B cell (primary cell): ENCODE measurements around the gene CCDC178. TPM values are rescaled to one million over a fixed set of nuclear protein-coding genes. Genes with fewer than 3 reads are reported as not detected.
"Not testable (repeated sequence)": the region's sequence is repeated elsewhere in the genome, so short reads cannot be mapped to it uniquely, and the experiment has no call there.

Experiments
- ATAC-seq: fragments of 200-7000 bp; cut with Tn5 transposase; one replicate; pipeline ENCODE4 v1.10.0; 2021; ENCODE audit warnings: low read depth, mild to moderate bottlenecking, moderate number of reproducible peaks, moderate library complexity
- CTCF ChIA-PET: fragments of 350-600 bp; sonication (Branson Sonifier 250); formaldehyde crosslinking; loops from one replicate; lab custom pipeline; 2021; ENCODE audit warnings: antibody characterized with exemption, inconsistent platforms; lab: Charles Lee
- POLR2A ChIA-PET: fragments of 350-600 bp; sonication (Branson Sonifier 250); formaldehyde crosslinking; loops from one replicate; lab custom pipeline; 2021; ENCODE audit warnings: antibody characterized with exemption; lab: Charles Lee
- DNase-seq: peaks from one replicate; pipeline ENCODE4 v3.0.0; 2013
- H2AFZ ChIP-seq: 2 replicates; pipeline ENCODE4 v1.6.1; 2012; ENCODE audit warnings: mild to moderate bottlenecking, low read depth, low read length; ENCODE audit not compliant: insufficient read depth, poor library complexity, severe bottlenecking
- H3K27ac ChIP-seq, 2 donors: 1 replicate in 1 of 2; 2 replicates in 1 of 2; pipeline ENCODE4 v1.5.1; 2012 to 2013; ENCODE audit warnings: low read length in 2 of 2, mild to moderate bottlenecking in 2 of 2, moderate library complexity in 1 of 2
- H3K27me3 ChIP-seq, 4 experiments: fragments of 200-600 bp in 1 of 4; sonication (generic) in 1 of 4; replicated peaks in 1 of 4; 1 replicate in 2 of 4; 2 replicates in 2 of 4; pipeline versions ENCODE4 v1.6.1 to v1.7.0; 2013 to 2016; ENCODE audit warnings: low read length in 3 of 4, mild to moderate bottlenecking in 2 of 4, mixed read lengths in 1 of 4, moderate library complexity in 1 of 4; ENCODE audit not compliant: insufficient read depth in 4 of 4, control insufficient read depth in 3 of 4; ENCODE audit errors: control extremely low read depth in 1 of 4
- H3K36me3 ChIP-seq, 2 experiments: replicated peaks in 1 of 2; 1 replicate in 1 of 2; 2 replicates in 1 of 2; pipeline versions ENCODE4 v1.6.1 to v1.7.1; 2013; ENCODE audit warnings: low read length in 1 of 2; ENCODE audit not compliant: insufficient read depth in 2 of 2, control insufficient read depth in 1 of 2; ENCODE audit errors: control extremely low read depth in 1 of 2, extremely low read depth in 1 of 2
- H3K4me1 ChIP-seq, 2 donors: fragments of 200-600 bp in 1 of 2; sonication (generic) in 1 of 2; 1 replicate in 1 of 2; 2 replicates in 1 of 2; pipeline versions ENCODE4 v1.5.1 to v1.6.1; 2013 to 2017; ENCODE audit warnings: low read length in 2 of 2; ENCODE audit not compliant: control insufficient read depth in 2 of 2, insufficient read depth in 2 of 2
- H3K4me2 ChIP-seq: replicated peaks from 2 replicates; pipeline ENCODE3; 2012; ENCODE audit warnings: mild to moderate bottlenecking, low read depth, low read length; ENCODE audit not compliant: poor library complexity, severe bottlenecking
- H3K4me3 ChIP-seq, 5 experiments: fragments of 200-600 bp in 1 of 5; sonication (generic) in 1 of 5; 1 replicate in 3 of 5; 2 replicates in 2 of 5; pipeline versions ENCODE4 v1.5.1 to v1.7.0; 2011 to 2016; ENCODE audit warnings: low read length in 4 of 5, mild to moderate bottlenecking in 4 of 5, low read depth in 2 of 5, control low read depth in 1 of 5, moderate library complexity in 1 of 5; ENCODE audit not compliant: insufficient read depth in 1 of 5; ENCODE audit errors: control extremely low read depth in 1 of 5, extremely low read depth in 1 of 5
- H3K79me2 ChIP-seq: fragments of 200-600 bp; sonication (generic); one replicate; pipeline ENCODE4 v1.6.0; 2016; ENCODE audit warnings: low read length; ENCODE audit not compliant: control insufficient read depth, insufficient read depth
- H3K9ac ChIP-seq: fragments of 200-600 bp; sonication (generic); 2 replicates; pipeline ENCODE4 v1.6.1; 2017; ENCODE audit warnings: mild to moderate bottlenecking, low read length, moderate library complexity
- H3K9me3 ChIP-seq, 3 donors: one replicate each; pipeline versions ENCODE4 v1.6.1 to v1.7.1; 2013; ENCODE audit warnings: low read length in 2 of 3; ENCODE audit not compliant: control insufficient read depth in 2 of 3, insufficient read depth in 1 of 3; ENCODE audit errors: control extremely low read depth in 1 of 3
- H4K20me1 ChIP-seq: 2 replicates; pipeline ENCODE4 v1.6.0; 2012; ENCODE audit warnings: mild to moderate bottlenecking, low read length; ENCODE audit not compliant: insufficient read depth, control insufficient read depth, poor library complexity, severe bottlenecking
- H3K27ac Mint-ChIP-seq: one replicate; pipeline ENCODE4 v1.8.0; 2021; ENCODE audit warnings: mixed read lengths
- H3K27me3 Mint-ChIP-seq: one replicate; pipeline ENCODE4 v1.8.0; 2021; ENCODE audit warnings: mixed read lengths
- H3K4me1 Mint-ChIP-seq: one replicate; pipeline ENCODE4 v1.8.0; 2021; ENCODE audit warnings: mixed read lengths
- H3K4me3 Mint-ChIP-seq: one replicate; pipeline ENCODE4 v1.8.0; 2021; ENCODE audit warnings: mixed read lengths
- H3K9me3 Mint-ChIP-seq: one replicate; pipeline ENCODE4 v1.8.0; 2022; ENCODE audit warnings: mixed read lengths; ENCODE audit not compliant: insufficient read depth
- EZH2 ChIP-seq: IDR thresholded peaks from 2 replicates; pipeline ENCODE4 v1.6.1; 2012; ENCODE audit warnings: borderline replicate concordance, low read depth, mild to moderate bottlenecking, moderate library complexity, low read length; ENCODE audit not compliant: insufficient read depth, poor library complexity, severe bottlenecking
- WGBS: methylation state at CpG from one replicate; pipeline ENCODE4 v1.1.5; 2013; ENCODE audit warnings: missing lambda C conversion rate; ENCODE audit not compliant: insufficient coverage; 5-methylcytosine and 5-hydroxymethylcytosine counted together
- intact Hi-C: fragments of 100-400 bp; cut with micrococcal nuclease; formaldehyde crosslinking; loops from one replicate; pipeline ENCODE4 v1.10.0; 2022
- polyA plus RNA-seq: library from polyadenylated mRNA; depleted of rRNA; stranded (reverse); fragments of >200 nt; gene quantifications from 2 replicates; pipeline ENCODE4 v1.2.3, GENCODE V29; 2012
- total RNA-seq, 2 donors: library from RNA; stranded (reverse); fragments of 120-200 nt in 1 of 2; gene quantifications; 1 replicate in 1 of 2; 2 replicates in 1 of 2; pipeline versions ENCODE4 v1.2.3 to v1.2.4, GENCODE V29; 2013 to 2022
- TF ChIP-seq, protein P1 (sequence below): fragments of 200-600 bp; IDR thresholded peaks from one replicate; pipeline ENCODE4 v1.8.0; 2022; ENCODE audit warnings: antibody characterized with exemption, mild to moderate bottlenecking

Gene CCDC178
- total and polyA plus RNA-seq, 2 donors (not counting 1 experiment from before 2014, with no cell fraction given): not detected

DNA sequence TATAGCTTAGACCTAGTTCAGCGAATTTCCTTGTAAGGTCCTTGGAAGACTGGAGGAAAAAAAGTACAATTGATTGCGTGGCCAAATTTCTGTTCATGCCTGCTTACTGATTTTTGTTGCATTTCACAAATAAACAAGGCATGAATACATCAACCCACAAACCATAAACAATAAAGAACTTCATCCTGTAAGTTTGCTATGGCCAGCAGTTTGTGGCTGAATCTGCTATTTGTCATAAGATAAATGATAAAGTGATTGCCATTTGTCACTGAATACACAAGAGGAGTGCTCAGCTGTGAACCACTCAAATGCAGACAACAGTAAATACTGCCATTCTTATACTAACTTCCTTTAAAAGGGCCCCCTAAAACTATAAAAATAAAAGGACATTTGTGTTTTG, 259.5 kb downstream of the CCDC178 start:
- no peaks in the 10 kb centered on the region for H3K27me3 ChIP-seq
- no peak overlapping the region for H3K27ac ChIP-seq
- Mint-ChIP-seq H3K4me1 (peaks cover 4% of the 10 kb centered on the region), H3K27ac (no peak overlapping the region), H3K4me3 (no peak overlapping the region), H3K27me3 (no peaks in the 10 kb centered on the region), H3K9me3 (no peaks in the 10 kb centered on the region)
- H3K79me2 ChIP-seq: no peaks in the 10 kb centered on the region
- intact Hi-C loops: no loop called here
- 100% methylated on average over 1 of the region's 2 CpGs for WGBS
- no peaks in the 10 kb centered on the region for H3K36me3 ChIP-seq
- no peak overlapping the region for H2AFZ ChIP-seq
- peaks cover 0 to 2% (median 0%) of the 10 kb centered on the region in 3 donors for H3K9me3 ChIP-seq
- CTCF ChIA-PET: no interaction called here
- no peak overlapping the region for H3K9ac ChIP-seq
- H3K4me3 ChIP-seq: no peak overlapping the region
- no peak overlapping the region for H3K4me2 ChIP-seq
- ATAC-seq (no peak), DNase-seq (no peak)
- no peaks in the 10 kb centered on the region for H3K4me1 ChIP-seq
- TF ChIP-seq, protein P1, sequence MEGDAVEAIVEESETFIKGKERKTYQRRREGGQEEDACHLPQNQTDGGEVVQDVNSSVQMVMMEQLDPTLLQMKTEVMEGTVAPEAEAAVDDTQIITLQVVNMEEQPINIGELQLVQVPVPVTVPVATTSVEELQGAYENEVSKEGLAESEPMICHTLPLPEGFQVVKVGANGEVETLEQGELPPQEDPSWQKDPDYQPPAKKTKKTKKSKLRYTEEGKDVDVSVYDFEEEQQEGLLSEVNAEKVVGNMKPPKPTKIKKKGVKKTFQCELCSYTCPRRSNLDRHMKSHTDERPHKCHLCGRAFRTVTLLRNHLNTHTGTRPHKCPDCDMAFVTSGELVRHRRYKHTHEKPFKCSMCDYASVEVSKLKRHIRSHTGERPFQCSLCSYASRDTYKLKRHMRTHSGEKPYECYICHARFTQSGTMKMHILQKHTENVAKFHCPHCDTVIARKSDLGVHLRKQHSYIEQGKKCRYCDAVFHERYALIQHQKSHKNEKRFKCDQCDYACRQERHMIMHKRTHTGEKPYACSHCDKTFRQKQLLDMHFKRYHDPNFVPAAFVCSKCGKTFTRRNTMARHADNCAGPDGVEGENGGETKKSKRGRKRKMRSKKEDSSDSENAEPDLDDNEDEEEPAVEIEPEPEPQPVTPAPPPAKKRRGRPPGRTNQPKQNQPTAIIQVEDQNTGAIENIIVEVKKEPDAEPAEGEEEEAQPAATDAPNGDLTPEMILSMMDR: no peak
- POLR2A ChIA-PET: no interaction called here
- no peaks in the 10 kb centered on the region for H4K20me1 ChIP-seq

DNA sequence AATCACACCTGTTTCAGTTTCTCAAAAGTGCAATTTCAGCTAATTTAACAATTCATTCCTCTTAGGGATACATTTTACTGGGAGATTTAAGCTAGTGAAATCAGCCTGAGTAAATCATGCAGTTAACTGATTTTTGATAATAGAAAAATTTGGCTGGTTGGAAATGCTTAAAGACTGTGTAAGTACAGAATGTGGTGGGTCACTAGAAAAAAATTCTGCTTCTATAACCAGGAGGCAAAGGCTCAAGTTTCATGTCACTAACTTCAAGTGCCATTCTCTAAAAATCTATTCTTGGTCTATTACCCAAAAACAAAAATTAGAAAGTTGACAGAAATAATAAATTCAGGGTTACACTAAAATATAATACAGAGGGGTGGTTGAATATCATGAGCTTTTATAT, 271.3 kb downstream of the CCDC178 start:
- DNase-seq: no peak
- Mint-ChIP-seq H3K4me3 (no peak overlapping the region), H3K27me3 (no peaks in the 10 kb centered on the region), H3K9me3 (no peaks in the 10 kb centered on the region), H3K4me1 (no peaks in the 10 kb centered on the region), H3K27ac (no peak overlapping the region)
- no peak overlapping the region for H2AFZ ChIP-seq
- ATAC-seq: no peak
- POLR2A ChIA-PET: no interaction called here
- no peaks in the 10 kb centered on the region for H3K9me3 ChIP-seq
- no peaks in the 10 kb centered on the region for H3K79me2 ChIP-seq
- H3K9ac ChIP-seq: no peak overlapping the region
- H3K4me1 ChIP-seq: no peaks in the 10 kb centered on the region
- intact Hi-C loops: no loop called here
- H3K4me2 ChIP-seq: no peak overlapping the region
- no peak overlapping the region for H3K27ac ChIP-seq
- H3K36me3 ChIP-seq: no peaks in the 10 kb centered on the region
- TF ChIP-seq, protein P1: no peak
- TF ChIP-seq EZH2: no peak
- H4K20me1 ChIP-seq: no peaks in the 10 kb centered on the region
- H3K4me3 ChIP-seq: no peak overlapping the region
- CTCF ChIA-PET: no interaction called here
- H3K27me3 ChIP-seq: no peaks in the 10 kb centered on the region

DNA sequence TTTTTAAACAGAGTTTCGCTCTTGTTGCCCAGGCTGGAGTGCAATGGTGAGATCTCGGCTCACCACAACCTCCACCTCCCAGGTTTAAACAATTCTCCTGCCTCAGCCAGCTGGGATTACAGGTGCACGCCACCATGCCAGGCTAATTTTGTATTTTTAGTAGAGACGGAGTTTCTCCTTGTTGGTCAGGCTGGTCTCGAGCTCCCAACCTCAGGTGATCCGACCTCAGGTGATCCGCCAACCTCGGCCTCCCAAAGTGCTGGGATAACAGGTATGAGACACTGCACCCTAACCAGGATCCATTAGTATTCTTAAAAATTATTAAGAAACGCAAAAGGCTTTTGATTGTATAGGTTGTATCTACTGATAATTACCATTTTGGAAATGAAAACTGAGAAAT, 276.4 kb downstream of the CCDC178 start:
- H3K4me1 Mint-ChIP-seq, H3K27me3 ChIP-seq, POLR2A ChIA-PET, H3K4me3 ChIP-seq, H3K4me2 ChIP-seq, ATAC-seq, CTCF ChIA-PET, H3K27ac ChIP-seq, H3K9me3 ChIP-seq, H4K20me1 ChIP-seq, H2AFZ ChIP-seq, H3K79me2 ChIP-seq, H3K4me1 ChIP-seq, H3K9me3 Mint-ChIP-seq, DNase-seq, intact Hi-C loops, H3K27me3 Mint-ChIP-seq, H3K27ac Mint-ChIP-seq, H3K36me3 ChIP-seq, H3K9ac ChIP-seq, H3K4me3 Mint-ChIP-seq: not testable (repeated sequence)
- 89% methylated on average over 3 of the region's 9 CpGs for WGBS
